HG03064 (cell line): ENCODE data around the gene NEMP1.
"Not testable (repeated sequence)": the region's sequence is repeated elsewhere in the genome, so short reads cannot be mapped to it uniquely, and the experiment has no call there.

Source experiments
- ATAC-seq: cut with Tn5 transposase; IDR thresholded peaks from one replicate; pipeline ENCODE4 v1.9.1; 2021; ENCODE audit warnings: low read depth; ENCODE audit not compliant: unreplicated experiment

NEMP1 gene

GRCh38 chr12:57031138-57031725 is 47.4 kb downstream of the NEMP1 start:
- no peak for ATAC-seq

DNA sequence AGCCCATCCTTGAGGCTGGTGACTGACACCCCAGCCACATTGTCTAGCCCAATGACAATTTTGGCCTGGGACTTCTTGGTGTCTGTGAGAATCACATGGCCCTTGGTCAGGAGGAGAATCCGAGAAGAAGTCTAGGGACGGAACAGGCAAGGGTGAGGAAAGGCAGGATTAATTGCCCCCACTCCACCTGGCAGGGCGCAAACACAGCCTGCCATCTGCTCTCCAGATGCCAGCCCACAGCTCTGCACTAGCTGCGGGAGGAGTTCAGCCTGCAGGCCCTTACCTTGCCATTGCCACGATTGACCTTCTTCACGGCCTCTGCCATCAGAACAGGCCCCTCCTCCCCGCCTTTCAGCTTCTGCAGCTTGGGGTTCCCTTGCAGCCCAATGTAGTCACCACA is 49.1 kb downstream of the NEMP1 start:
- ATAC-seq, result no peak

DNA sequence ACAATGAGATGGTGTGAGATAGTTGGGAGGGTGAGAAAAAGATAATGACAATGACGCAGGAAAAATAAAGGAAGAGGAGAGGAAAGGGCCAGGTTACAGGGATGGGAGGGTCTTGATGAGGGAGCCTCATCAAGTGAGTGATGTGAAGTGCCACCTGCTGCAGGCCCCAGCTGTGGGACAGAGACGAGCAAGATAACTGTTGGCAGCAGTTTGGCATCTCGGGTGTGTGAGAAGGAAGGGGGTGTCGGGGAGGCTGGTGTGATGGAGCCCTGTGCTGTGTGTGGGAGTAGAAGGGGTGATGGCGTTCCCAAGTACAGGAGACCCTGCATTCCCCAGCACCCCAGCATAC is 50.8 kb downstream of the NEMP1 start:
- no peak for ATAC-seq

DNA sequence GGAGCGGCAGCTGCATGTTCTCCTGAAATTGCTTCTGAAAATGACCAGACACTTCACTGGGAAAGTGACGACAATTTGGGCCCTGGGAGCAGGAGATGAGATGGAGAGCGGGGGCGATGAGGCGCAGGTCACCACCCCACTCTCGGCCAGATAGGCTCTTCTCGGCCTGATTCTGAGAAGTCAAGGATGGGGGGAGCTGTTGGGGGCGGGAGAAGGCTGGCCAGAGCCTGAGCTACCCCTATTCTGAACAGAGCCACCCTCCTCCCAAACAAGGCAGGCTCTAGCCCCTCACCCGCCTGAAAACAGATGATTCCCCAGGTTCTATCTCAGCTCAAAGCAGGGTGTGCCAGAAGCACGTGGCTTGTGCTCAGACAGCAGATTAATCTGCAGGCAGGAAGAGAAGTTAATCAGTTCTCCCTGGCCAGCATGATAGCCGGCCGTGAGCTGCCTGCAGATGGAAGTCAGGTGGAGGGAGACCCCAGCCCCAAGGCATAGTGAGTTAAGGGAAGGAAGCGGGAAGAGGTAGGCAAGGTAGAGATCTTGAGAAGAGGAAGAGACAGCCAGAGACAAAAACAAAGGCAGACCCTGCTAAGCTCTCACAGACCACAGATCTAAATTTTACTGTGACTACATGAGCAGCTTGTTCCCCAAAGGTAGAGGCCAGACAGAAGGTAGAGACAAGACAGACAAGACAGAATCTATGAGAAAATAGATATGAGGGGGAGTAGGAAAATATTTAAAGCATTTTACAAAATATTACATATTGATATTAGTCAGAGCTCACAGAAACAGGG is 51.4 kb downstream of the NEMP1 start:
- ATAC-seq, result no peak

DNA sequence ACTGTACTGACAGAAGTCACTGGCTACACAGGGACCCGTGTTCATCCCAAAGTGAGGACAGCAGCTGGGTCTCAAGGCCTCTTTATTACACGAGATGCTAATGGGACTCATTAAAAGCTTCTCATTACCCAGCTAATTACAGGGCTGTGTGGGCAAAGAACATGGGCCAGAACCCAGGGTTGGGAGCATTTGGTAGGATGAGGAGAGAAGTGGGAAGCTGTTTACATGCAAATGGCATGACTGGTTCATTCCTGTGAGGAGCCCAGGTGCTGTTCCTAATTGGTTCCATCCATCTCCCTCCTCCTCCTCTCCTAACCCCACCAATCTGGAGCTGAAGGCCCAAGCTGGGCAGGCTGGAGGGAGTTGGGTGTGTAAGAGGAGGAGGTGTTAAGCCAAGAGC is 53.4 kb downstream of the NEMP1 start:
- no peak for ATAC-seq

- ATAC-seq, result not testable (repeated sequence)
These were observed 56.3 kb downstream of the NEMP1 start for GRCh38 chr12:57022324-57022723.

- no peak for ATAC-seq
These were observed 58.4 kb downstream of the NEMP1 start for GRCh38 chr12:57019983-57020719.

DNA sequence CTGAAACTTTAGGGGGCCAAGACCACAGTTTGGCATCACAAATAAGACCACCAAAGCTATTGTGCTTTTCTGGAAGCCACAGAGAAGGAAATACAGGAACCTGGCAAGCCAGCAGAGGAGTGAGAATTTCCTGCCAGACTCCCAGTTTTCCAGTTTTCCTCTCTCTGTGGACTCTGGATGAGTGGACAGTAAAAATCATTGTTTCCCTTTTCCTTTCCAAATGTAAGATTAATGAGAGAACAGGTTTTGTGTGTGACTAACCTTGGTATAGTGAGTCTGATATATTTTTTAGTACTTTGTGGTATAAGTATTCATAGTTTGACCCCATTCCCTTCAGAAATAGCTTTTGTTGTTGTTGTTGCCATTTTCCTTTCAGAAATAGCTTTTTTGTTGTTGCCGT is 59.7 kb downstream of the NEMP1 start:
- no peak for ATAC-seq

DNA sequence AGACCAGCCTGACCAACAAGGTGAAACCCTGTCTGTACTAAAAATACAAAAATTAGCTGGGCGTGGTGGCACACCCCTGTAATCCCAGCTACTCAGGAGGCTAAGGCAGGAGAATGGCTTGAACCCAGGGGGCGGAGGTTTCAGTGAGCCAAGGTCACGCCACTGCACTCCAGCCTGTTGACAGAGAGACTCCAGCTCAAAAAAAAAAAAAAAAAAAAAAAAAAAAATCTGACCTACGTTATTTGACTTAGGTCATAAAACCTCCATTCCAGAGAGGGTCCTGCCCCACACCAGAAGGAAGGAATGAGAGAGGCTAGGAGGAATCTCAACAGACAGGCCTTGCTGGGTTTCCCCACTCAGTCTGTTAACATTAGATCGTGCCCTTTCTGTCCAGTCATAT is 60.2 kb downstream of the NEMP1 start:
- ATAC-seq, result not testable (repeated sequence)

- no peak for ATAC-seq
These were observed 62.2 kb downstream of the NEMP1 start, which contains the start of gene TAC3 for GRCh38 chr12:57016348-57016747. TSS of gene TAC3 (minus strand) at chr12:57016529. CDS start at chr12:57015797, 732 bp downstream.

DNA sequence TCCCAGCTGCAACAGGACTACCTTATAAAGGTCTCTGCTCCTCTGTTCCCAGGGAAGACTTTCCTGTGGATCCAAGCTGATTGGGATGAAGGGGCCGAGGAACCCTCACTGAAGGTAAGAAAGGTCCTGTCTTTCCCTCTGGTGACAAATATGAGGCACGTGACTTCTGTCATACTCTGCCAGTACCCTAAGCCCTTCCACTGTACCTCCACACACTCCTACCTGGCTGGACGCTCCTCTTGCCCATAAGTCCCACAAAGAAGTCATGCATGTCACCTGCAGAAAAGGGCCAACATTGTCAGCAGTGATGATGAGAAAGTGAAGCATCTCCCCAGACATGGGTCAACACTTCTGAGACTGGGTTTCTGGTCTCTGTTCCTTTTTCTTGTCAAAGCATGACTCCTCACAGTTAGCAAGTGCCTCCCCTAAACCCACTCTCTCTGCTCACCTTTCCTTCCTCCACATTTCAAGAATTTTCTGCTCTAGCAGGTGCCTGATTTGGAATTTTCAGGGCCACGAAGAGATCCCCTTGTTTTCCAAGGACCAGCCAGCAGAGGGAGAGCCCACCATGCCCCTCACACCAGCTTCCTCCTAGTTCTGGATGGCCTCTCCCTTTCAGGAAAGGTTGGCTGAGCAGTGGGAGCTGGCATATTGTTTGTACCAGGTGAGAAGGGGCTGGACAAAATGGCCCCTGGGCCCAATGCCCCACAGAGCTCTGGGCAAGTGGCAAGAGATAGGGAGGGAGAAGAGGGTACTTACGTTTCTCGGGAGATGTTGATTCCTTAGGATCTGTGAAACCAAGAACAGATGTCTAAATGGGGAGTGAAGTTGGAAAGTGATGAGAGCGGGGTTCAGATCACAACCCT is 65.8 kb downstream of the NEMP1 start:
- peak; percentile 72 for ATAC-seq

DNA sequence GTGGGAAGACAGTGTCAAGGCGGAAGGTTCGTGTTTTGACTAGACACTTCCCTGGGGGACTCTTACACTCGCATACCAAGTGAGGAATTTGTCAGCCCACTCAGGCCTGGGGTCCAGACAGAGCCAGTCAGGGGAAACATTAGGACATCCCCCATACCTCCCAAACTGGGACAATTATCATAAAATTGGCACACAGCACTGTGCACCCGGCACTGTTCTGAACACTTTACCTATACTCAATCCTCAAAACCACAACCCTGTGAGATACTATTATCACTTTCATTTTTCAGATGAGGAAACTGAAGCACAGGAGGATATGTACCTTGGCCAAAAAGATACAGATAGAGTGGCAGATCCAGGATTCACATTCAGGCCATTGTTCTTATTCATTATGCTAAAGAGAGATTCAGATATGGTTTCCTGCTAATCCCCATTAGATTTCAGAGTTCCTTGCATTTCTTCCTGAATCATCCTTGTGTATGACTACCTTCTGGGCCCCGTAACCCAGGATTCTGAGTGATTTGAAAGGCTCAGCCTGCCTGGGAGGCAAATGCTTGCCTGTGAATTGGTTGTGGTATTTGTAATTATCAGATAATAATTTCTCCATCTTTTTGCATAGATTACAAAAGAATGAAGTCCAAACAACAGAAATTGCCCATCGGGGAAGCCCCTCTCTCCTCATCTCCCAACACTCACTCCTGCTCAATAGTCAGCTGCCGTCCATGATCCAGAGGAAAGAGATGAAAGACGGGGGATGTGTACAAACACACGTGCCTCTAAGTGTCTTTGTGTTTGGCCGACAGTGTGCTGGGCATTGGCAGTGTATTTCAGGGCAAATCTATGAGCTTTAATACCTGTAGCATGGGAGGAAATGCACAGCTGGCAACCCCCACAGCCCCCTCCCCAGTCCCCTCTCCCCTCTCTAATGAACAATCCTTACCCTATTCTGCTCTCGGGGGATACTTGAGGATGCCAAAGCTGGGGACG is 66.9 kb downstream of the NEMP1 start:
- no peak for ATAC-seq

DNA sequence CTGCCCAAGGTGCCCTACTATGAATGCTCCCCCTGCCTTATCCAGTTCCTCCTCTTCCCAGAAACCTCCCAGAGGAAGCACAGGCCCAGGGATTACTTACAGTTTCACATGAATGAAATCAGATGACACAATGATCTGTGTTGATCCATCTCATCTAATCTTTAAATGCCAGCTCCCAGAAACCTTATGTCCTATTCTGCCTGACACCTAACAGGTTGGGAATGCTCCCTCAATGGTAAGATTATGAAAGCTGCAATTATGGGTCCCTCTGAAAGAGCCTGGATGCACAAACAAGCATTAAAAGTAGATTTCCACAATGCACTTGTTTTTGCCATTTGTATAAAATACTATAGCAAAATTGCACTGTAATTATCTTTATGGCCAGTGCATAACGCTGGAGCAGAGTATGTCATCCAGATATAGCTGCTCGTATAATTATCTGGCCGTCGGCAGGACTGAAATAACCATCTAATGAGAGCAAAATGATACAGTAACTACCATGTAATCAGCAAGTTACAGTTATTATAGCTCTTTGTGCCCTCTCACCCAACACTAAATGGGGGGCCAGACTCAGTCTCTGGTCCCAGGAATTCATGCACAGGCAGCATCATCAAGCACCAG is 67.9 kb downstream of the NEMP1 start:
- ATAC-seq, result no peak

GRCh38 chr12:57009949-57010626 is 68.5 kb downstream of the NEMP1 start:
- ATAC-seq, result no peak

DNA sequence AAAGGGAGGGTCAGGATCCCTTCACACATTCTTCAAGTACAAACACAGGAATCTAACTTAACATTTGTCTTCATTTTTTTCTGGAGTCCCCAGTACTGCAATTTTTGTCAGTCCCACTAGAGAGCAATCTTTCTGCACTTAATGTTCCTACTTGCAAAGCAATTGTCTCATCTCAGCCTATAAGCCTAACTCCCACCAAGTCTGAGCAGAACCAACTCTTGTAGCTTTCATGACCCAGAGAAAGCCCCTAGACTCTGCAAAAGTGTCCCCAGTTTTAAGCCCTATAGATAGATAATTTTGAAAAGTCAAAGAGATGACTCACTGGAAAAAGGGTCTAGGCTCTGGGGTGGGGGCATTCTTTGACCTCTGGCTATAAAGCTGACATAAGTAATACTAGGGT is 70.4 kb downstream of the NEMP1 start:
- no peak for ATAC-seq

- ATAC-seq, result peak; percentile 2
These were observed 71.6 kb downstream of the NEMP1 start for GRCh38 chr12:57006809-57007475.

DNA sequence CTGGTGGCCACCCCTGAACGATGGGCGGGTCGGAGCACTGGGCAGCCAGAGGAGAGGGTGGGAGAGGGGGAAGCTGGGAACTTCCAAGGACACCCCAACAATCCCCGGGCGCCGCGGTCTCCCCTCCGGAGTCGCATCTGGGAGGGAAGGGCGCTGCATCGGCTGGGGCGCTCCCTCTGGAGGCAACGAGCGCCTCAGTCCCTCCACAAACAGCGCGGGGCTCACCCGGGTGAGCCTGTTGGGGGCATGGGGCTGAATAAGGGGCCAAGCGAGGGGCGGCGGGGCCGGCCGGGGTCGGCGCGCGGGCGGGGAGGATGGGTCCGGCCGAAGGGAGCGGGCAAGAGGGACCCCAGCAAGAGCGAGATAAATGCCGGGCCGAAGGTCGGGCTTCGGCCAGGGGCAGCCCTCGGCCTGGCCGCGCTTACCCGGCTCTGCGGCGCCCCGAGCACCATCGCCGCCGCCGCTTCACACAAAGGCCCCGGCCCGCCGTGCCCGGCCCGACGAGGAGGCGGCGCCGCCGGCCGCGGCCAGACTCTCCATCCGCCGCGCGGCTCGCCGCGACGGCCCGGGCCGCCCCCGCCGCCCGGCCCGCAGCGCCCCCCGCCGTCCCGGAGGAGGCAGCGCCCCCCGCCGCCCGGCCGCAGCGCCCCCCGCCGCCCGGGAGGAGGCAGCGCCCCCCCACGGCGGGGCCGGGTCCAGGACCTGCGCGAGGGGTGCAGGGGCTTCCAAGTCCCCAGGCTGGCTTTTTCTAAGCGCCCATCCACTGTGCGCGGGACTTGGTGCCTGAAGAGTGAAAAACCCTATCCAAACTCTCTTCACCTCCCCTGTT is 72.4 kb downstream of the NEMP1 start, which contains the start of gene ZBTB39:
TSS of gene ZBTB39 (minus strand) at position 567 of the 829 bp plus-strand sequence. CDS start 1,629 bp downstream, outside the sequence.
- peak; percentile 49 for ATAC-seq
